Measurements from ENCODE around the gene POLR1E.
"Not testable (repeated sequence)": the region's sequence is repeated elsewhere in the genome, so short reads cannot be mapped to it uniquely, and the experiment has no call there.

Gene POLR1E

DNA sequence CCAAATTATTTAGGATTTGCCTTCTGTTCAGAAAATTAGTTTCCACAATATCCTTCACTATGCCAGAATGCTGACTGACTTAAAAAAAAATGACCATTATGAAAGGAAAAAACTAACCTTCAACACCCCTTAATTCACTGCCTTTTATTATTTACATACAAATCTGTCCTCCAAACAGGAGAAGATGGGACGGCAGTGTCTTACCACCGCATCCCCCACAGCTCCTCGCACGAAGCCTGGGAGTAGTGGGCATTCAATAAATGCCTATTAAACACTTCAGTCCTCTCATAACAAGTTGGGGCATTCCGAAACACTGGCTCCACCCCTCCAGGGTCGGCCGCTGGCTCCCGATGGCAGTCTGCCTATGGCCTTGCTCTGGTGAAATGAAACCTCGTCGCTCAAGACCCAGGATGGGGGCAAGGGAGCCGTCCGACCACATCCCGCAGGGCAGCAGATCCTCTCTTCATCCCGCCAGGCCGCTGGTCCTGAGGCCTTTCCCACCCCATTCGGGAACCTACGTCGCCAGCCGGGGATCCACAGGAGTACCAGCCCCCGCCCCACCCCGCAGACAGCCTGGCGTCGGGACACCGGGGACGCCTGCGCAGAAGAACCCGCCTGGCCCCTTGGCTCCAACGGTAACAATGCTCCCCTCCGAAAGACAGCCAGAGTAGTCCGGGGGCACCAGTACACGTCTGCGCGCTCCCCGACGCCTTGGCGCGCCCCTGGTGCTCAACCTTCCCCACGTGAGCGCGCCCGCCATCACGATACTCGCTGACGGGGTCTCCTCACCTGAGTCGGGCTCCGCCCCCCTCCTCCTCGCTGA lies 21.1 kb upstream of the POLR1E start:
- TF ChIP-seq, protein P1, sequence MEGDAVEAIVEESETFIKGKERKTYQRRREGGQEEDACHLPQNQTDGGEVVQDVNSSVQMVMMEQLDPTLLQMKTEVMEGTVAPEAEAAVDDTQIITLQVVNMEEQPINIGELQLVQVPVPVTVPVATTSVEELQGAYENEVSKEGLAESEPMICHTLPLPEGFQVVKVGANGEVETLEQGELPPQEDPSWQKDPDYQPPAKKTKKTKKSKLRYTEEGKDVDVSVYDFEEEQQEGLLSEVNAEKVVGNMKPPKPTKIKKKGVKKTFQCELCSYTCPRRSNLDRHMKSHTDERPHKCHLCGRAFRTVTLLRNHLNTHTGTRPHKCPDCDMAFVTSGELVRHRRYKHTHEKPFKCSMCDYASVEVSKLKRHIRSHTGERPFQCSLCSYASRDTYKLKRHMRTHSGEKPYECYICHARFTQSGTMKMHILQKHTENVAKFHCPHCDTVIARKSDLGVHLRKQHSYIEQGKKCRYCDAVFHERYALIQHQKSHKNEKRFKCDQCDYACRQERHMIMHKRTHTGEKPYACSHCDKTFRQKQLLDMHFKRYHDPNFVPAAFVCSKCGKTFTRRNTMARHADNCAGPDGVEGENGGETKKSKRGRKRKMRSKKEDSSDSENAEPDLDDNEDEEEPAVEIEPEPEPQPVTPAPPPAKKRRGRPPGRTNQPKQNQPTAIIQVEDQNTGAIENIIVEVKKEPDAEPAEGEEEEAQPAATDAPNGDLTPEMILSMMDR (IDR thresholded peaks at IDR 0.05; ENCODE audit: control insufficient read depth, extremely low read depth, insufficient read depth): no peak
- no peak for DNase-seq (ENCODE audit: low read depth)
- peak overlapping the region; percentile 69 for H3K4me3 ChIP-seq (ENCODE audit: low read depth, low read length)

DNA sequence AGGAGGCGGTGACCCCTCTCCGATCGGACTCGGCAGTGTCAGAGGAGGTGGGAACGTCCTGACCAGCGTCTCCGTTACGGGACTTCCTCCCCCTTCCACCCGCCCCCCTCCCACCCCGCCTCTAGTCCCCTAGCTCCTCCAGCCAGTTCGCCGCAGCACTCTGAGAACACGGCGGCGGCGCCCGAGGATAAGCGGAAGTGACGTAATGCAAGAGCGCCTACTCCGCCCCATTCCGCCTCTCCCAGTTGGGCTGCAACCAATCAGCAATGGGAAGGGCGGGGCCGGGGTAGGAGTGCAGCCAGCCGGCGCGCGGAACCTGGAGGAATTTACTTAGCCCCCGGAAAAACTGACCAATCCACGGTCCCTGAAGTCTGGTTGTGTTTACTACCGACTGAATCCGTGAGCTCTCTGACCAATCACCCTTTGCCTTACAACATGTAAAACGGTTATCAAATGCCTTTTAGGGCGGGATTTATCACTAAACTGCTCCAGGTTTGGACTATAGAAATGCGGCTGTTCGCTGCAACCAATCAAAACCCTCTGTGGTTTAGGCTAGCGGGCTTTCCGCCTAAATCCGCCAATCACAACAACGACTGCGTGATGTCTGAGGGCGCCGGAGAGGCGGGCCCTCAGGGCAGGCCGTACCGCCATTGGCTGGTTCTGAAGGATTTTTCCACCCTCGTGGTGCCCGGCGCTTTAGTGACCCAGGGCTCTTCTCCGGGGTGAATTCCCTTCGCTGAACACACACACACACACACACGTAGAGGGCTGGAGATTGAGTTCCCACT lies 20.3 kb upstream of the POLR1E start, which contains the start of gene ZBTB5:
TSS of gene ZBTB5 (minus strand) at position 202 of the 788 bp plus-strand sequence. CDS start 22,899 bp downstream, outside the sequence.
- TF ChIP-seq, protein P1 (IDR thresholded peaks at IDR 0.05; ENCODE audit: control insufficient read depth, extremely low read depth, insufficient read depth): no peak
- H3K4me3 ChIP-seq (ENCODE audit: low read depth, low read length): peak within 1 kb of the TSS; percentile 69

DNA sequence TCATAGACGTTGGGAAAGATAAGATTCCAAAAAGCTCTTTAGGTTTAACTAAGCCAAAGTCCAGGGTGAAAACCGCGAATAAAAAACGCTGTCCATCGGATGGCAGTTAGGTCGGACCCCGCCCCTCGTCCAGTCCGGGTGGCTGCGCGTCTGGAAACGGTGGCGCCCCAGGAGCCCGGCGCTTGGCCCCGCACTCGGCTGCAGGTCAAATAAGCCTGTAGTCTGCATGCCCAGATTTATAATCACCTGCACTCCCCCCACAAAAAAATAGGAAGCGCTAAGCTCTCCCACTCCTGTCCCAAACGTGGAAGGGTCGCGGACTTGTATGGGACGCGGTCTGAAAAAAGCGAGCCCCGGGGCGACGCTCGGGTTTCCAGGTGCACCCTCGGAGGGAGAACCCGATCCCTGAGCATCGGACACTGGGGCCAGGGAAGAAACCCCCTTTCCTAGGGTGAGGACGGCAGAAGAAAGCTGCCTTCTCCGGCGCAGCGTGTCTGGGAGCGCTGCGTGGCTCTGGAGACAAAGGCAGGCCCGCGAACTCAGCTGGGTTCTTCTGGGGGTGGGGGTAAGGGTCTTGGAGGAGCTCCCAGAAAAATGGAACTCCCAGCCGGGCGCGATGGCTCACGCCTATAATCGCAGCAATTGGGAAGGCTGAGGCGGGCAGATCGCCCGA lies 19.6 kb upstream of the POLR1E start:
- TF ChIP-seq, protein P1 (IDR thresholded peaks at IDR 0.05; ENCODE audit: control insufficient read depth, extremely low read depth, insufficient read depth): no peak
- H3K4me3 ChIP-seq (ENCODE audit: low read depth, low read length): peak overlapping the region; percentile 69
- no peak for DNase-seq (ENCODE audit: low read depth)

More for the DNA sequence above, 20.3 kb upstream of the POLR1E start, which contains the start of gene ZBTB5:
- peak; percentile 100 for DNase-seq (ENCODE audit: low read depth)

DNA sequence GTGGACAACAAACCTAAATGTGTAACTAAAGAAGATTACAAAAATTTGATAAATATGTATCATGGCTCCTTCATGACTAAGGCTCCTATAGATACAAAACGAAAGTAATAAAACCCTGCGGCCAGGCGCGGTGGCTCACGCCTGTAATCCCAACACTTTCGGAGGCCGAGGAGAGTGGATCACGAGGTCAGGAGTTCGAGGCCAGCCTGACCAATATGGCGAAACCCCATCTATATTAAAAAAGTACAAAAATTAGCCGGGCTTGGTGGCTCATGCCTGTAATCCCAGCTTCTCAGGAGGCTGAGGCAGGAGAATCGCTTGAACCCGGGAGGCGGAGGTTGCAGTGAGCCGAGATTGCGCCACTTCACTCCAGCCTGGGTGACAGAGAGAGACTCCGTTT lies 18.2 kb upstream of the POLR1E start:
- H3K4me3 ChIP-seq (ENCODE audit: low read depth, low read length); DNase-seq (ENCODE audit: low read depth): not testable (repeated sequence)

DNA sequence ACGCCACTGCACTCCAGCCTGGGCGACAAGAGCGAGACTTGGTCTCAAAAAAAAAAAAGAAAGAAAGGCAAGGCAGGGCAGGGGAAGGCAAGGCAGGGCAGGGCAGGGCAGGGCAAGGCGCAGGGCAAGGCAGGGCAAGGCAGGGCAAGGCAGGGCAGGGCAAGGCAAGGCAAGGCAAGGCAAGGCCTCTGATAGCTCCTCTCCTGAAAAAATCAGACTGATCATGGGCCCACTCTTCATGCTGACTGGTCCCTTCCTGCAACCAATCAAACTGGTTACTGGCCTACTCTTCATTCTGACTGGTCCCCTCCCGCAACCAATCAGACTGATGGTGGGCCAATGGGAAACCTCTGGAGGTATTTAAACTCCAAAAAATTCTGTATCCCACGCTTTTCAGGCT lies 17.1 kb upstream of the POLR1E start:
- TF ChIP-seq, protein P1 (IDR thresholded peaks at IDR 0.05; ENCODE audit: control insufficient read depth, extremely low read depth, insufficient read depth): no peak
- no peak for DNase-seq (ENCODE audit: low read depth)

DNA sequence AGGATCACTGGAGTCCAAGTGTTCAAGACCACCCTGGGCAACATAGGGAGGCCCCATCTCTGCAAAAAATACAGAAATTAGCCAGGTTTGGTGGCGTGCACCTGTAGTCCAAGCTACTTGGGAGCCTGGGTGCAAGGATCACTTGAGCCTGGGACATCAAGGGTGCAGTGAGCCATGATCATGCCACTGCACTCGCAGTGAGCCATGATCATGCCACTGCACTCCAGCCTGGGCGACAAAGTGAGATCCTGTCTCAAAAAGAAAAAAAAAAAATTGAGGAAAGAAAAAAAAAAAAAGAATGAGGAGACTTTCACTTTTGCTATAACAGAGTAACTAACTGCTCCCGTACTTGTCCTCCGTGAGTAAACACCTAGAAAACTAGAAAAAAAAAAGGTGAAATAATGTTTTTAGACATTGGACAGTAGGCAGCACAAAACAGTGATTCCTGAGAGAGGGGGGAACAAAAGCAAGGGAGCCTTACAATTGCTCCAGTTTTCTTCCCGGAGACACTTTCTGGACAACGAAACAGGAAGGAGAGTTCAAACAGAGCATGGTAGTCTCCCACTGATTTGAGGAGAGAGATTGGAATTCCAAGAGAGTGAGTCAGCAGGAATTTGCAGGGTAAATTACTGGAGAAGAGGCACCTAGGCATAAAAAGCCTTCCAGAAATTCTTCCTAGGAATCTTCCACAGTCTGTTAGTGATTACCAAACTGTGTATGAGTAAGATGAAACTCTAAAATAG lies 13.6 kb upstream of the POLR1E start:
- H3K4me3 ChIP-seq (ENCODE audit: low read depth, low read length): no peak overlapping the region
- TF ChIP-seq, protein P1 (IDR thresholded peaks at IDR 0.05; ENCODE audit: control insufficient read depth, extremely low read depth, insufficient read depth): no peak
- no peak for DNase-seq (ENCODE audit: low read depth)

More for the DNA sequence above, 17.1 kb upstream of the POLR1E start:
- H3K4me3 ChIP-seq (ENCODE audit: low read depth, low read length): no peak overlapping the region

DNA sequence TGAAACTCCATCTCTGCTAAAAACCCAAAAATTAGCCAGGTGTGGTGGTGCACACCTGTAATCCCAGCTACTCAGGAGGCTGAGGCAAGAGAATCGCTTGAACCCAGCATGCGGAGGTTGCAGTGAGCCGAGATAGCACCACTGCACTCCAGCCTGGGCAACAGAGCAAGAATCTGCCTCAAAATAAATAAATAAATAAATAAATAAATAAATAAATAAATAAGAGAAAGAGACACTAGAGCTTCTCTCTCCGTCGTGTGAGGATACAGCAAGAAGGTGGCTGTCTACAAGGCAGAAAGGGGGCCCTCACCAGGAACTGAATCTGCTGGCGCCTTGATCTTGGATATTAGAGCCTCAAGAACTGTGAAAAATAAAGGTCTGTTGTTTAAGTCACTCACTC lies 11.8 kb upstream of the POLR1E start:
- H3K4me3 ChIP-seq (ENCODE audit: low read depth, low read length); DNase-seq (ENCODE audit: low read depth): not testable (repeated sequence)
